BE2C (cell line): ENCODE data around the gene DLX6.

ENCODE experiments used
- DNase-seq: peaks from one replicate; pipeline ENCODE4 v3.0.0-alpha.2; 2020
- H3K27me3 ChIP-seq: fragments of 250-450 bp; sonication (Bioruptor Pico); 2 replicates; pipeline ENCODE4 v1.5.1; 2020; ENCODE audit warnings: mild to moderate bottlenecking
- H3K36me3 ChIP-seq: fragments of 250-450 bp; sonication (Bioruptor Pico); 2 replicates; pipeline ENCODE4 v1.5.1; 2020; ENCODE audit warnings: mild to moderate bottlenecking
- H3K4me1 ChIP-seq: fragments of 250-450 bp; sonication (Bioruptor Pico); 2 replicates; pipeline ENCODE4 v1.5.1; 2020
- H3K4me3 ChIP-seq: 2 replicates; pipeline ENCODE4 v1.5.1; 2011; ENCODE audit warnings: low read depth, low read length
- H3K9me3 ChIP-seq: fragments of 250-450 bp; sonication (Bioruptor Pico); 2 replicates; pipeline ENCODE4 v1.5.1; 2020
- TF ChIP-seq, protein P1 (sequence below): IDR thresholded peaks from 2 replicates; pipeline ENCODE4 v1.5.1; 2012; ENCODE audit warnings: mild to moderate bottlenecking, low read depth, low read length

DLX6 gene

DNA sequence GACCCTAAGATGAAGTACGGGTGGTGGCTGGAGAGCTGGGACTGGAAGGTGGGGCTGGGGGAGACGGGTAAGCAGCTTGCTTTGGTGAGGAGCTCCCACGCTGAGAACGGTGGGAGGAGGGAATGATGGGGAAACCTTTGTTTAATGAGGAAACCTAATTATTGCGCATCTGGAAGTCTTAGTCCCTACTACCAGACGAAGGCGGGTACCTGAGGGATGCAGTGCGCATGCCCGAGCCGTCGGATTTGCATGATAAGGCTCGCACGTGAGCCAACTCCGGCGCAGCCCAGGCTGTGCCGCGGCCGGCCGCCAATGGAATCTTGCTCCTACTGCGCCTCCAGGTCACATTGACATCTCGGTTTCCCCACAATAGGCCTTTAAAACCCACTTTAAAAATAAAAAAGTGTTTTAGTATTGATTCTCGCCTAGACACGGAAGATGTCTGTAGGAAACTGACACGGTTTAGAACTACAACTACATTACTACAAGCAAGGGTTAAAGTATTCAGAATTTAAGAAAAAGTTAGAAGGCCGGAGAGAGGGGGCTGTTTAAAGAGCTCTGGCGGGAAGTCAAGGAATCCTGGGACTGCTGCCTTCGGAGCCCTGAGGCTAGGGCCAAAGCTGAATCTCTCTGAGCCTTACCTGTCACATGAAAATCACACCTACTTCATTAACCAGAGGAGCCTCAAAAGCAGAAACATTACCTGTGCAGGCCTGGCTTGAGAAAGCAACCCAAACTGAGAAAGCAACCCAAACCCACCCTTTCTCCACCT is 12.1 kb upstream of the DLX6 start:
- TF ChIP-seq, protein P1, sequence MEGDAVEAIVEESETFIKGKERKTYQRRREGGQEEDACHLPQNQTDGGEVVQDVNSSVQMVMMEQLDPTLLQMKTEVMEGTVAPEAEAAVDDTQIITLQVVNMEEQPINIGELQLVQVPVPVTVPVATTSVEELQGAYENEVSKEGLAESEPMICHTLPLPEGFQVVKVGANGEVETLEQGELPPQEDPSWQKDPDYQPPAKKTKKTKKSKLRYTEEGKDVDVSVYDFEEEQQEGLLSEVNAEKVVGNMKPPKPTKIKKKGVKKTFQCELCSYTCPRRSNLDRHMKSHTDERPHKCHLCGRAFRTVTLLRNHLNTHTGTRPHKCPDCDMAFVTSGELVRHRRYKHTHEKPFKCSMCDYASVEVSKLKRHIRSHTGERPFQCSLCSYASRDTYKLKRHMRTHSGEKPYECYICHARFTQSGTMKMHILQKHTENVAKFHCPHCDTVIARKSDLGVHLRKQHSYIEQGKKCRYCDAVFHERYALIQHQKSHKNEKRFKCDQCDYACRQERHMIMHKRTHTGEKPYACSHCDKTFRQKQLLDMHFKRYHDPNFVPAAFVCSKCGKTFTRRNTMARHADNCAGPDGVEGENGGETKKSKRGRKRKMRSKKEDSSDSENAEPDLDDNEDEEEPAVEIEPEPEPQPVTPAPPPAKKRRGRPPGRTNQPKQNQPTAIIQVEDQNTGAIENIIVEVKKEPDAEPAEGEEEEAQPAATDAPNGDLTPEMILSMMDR: no peak
- Histone ChIP-seq H3K4me3 (no peak overlapping the region), H3K4me1 (no peaks in the 10 kb centered on the region), H3K36me3 (no peaks in the 10 kb centered on the region), H3K9me3 (no peaks in the 10 kb centered on the region), H3K27me3 (no peaks in the 10 kb centered on the region)
- no peak for DNase-seq

DNA sequence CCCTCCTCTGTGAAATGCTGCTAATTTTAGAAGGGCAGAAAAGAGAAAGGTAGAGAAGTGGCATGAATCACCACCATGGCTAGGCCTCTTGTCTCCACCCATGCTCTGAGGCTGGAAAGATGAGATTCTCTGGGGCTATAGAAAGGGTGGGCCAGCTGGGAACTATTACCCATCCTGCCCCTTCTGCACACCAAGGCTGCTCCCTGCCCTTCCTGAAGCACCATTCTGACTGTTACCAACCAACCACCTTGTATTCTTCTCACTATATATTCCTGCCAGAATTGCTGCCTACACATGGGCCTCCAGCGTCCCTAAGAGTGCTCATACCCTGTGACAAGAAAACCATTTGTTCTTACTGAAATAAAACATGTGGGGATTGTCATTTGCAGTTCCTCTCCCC is 11.4 kb upstream of the DLX6 start:
- H3K4me1 ChIP-seq: no peaks in the 10 kb centered on the region
- H3K36me3 ChIP-seq: no peaks in the 10 kb centered on the region
- H3K4me3 ChIP-seq: no peak overlapping the region
- H3K27me3 ChIP-seq: no peaks in the 10 kb centered on the region
- H3K9me3 ChIP-seq: no peaks in the 10 kb centered on the region
- TF ChIP-seq, protein P1: no peak
- DNase-seq: no peak

DNA sequence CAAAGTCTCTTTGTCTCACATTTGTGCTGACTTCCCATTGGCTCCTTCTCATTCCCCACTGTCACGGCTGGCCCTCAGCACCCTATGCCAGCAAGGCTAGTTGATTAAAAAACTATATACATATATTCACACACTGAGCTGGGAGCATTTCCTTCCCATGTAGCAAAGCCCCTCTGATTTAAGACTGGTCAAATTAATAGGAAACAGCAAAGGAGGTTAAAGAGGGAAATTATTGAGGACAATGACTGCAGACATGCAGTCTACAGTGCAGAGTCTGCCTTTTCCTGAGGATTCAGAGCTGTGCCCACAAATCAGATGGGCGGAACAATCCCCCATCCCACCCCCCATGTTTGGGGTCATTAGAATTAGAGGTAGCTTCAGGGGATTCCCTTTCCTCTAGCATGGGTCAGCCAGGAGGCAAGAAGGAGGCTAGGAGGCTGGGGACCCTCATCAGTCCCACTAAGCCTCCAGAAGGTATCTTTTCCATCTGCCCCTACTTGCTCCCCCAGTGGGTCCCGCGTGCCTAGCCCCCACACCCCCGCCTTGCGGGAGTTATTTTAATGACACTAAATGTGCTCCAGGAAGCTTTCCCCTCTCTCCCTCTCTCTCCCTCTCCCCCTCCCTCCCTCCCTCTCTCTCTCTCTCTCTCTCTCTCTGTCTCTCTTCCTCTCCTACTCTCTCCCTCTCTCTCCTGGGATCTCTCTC is 9.8 kb upstream of the DLX6 start:
- Histone ChIP-seq H3K9me3 (no peaks in the 10 kb centered on the region), H3K4me3 (no peak overlapping the region), H3K36me3 (no peaks in the 10 kb centered on the region), H3K27me3 (no peaks in the 10 kb centered on the region), H3K4me1 (no peaks in the 10 kb centered on the region)
- no peak for DNase-seq
- TF ChIP-seq, protein P1: no peak

DNA sequence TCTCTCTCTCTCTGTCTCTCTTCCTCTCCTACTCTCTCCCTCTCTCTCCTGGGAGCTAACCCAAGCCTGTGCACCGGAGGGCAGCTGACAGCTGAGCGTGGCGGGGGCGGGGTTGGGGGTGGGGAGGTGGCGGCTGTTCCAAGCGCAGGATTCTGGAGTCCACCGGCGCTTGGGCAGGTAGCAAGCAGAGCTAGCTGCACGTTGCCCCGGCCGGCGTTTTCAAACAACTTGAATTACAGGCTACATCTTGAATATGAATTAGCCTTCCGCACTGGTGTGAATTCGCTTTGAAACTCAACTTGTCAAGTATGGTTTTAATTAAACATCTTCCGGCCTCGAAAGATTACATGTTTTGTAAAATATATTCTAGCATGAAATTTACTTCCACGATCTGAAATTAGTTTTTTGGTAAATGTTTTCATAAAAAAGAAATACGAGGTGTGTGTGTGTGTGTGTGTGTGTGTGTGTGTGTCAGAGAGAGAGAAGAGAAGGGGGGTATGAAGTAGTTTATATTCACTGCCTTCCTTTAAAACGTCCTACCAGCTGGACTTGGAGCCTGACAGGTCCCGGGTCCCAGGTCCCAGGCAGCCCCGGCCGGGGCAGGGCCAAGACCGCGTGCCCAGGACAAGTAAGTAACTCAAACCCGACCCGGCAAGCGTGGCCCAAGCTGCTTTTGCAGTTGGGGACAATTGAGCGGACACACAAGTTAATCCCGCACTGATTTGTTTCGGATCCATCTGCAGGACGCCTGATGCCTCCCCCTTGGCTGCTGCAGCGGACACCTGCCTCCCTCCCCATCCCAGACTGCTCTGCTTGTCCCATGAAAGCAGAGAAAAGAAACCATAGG is 9.0 kb upstream of the DLX6 start:
- no peak for DNase-seq

DNA sequence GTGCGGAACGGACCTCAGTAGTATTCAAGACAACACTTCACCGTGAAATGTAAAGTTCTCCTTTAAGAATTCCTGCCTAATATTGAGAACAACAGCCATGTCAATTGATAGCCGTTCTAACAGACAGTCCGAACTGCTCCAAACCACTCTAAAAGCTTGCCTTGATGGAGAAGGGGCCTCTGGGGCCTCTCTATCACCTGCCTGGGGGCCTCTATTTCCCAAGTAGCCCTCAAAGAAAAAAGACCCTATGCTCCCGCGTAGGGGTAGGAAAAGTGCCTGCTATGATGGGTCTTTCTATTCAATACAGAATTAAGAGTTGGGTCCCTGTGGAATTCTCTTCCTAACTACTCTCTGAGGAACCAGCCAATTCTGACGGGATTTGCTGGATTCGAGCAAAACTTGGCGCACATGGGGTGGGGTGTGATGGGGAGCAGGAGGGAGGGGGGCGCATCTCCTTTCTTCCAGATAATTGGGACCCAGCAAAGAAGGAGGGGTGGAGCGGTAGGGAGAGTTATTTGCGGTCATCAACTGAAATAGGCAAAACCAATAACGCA is 8.3 kb upstream of the DLX6 start:
- no peaks in the 10 kb centered on the region for H3K27me3 ChIP-seq

More for the DNA sequence above, 9.0 kb upstream of the DLX6 start:
- no peaks in the 10 kb centered on the region for H3K9me3 ChIP-seq
- no peaks in the 10 kb centered on the region for H3K27me3 ChIP-seq
- no peak overlapping the region for H3K4me3 ChIP-seq
- no peaks in the 10 kb centered on the region for H3K4me1 ChIP-seq
- H3K36me3 ChIP-seq: no peaks in the 10 kb centered on the region
- TF ChIP-seq, protein P1: no peak

More for the DNA sequence above, 8.3 kb upstream of the DLX6 start:
- no peak for DNase-seq
- TF ChIP-seq, protein P1: no peak
- H3K4me3 ChIP-seq: no peak overlapping the region
- H3K36me3 ChIP-seq: no peaks in the 10 kb centered on the region
- no peaks in the 10 kb centered on the region for H3K9me3 ChIP-seq
- H3K4me1 ChIP-seq: no peaks in the 10 kb centered on the region
